Measurements from ENCODE around the gene ITSN2. TPM values are rescaled to one million over a fixed set of nuclear protein-coding genes. Genes with fewer than 3 reads are reported as not detected.

The ITSN2 gene
- total RNA-seq, 4 donors from 2014 or later: 57.9 to 79.7 (median 63.4) TPM

- Histone ChIP-seq H3K27me3 (no peaks in the 10 kb centered on the region), H3K27ac (no peak overlapping the region), H3K36me3 (peaks cover 0 to 30% of the 10 kb centered on the region in 2 donors), H3K9me3 (no peaks in the 10 kb centered on the region), H3K4me1 (no peaks in the 10 kb centered on the region), H3K4me3 (no peak overlapping the region)
- TF ChIP-seq EP300 (IDR thresholded peaks at IDR 0.05): no peak
- TF ChIP-seq POLR2AphosphoS5 (IDR thresholded peaks at IDR 0.05): no peak
- peak in 3 of 4 experiments; percentile 16 to 27 (median 17) for TF ChIP-seq CTCF (IDR thresholded peaks at IDR 0.05)
- no peak for TF ChIP-seq POLR2A (IDR thresholded peaks at IDR 0.05)
- 40 to 50% methylated on average over 1 of the region's 1 CpG for WGBS, 2 donors (ENCODE audit: low coverage in 1 of 2)
- no peak for ATAC-seq
Observed at GRCh38 chr2:24228470-24228869, 131.9 kb downstream of the ITSN2 start.

DNA sequence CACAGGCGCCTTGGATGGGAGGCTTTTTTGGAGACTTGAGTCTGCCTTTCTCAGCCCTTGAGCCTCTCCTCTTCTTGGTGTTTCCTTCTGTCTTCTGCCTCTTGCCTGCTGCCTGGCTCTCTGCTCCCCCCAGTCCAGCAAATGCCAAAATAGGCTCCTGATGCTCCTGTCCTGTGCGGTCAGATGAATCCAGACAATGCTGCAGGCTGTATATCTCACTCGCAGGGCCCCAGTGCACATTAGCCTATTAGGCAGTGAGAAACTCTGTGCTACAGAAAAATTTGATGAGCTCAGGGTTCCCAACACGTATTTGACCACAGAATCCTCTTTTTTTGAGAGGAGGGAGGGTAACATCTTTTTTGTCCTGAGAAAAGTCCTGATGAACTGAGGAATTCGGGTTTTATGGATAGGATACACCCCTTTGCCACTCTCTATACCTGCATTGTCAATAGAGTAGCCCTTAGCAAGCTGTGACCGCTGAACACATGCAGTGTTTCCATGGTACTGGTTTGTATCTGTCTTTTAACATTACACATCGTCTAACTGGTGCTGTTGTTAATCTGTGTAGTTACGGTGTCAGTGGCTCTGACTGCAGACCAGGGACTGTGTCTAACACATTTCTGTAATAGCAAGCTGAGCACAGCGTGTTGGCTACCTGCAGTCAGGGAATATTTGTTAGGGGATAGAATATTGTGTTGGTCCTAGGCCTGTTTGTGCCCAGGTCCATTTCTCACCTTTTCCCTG, 134.7 kb downstream of the ITSN2 start:
- H3K4me3 ChIP-seq: no peak overlapping the region
- H3K4me1 ChIP-seq: no peaks in the 10 kb centered on the region
- H3K27ac ChIP-seq: no peak overlapping the region
- TF ChIP-seq POLR2AphosphoS5 (IDR thresholded peaks at IDR 0.05) (no peak), CTCF (IDR thresholded peaks at IDR 0.05) (no peak), EP300 (IDR thresholded peaks at IDR 0.05) (no peak), POLR2A (IDR thresholded peaks at IDR 0.05) (no peak)
- no peak for ATAC-seq
- H3K36me3 ChIP-seq: peaks cover 0 to 36% of the 10 kb centered on the region in 2 donors
- H3K9me3 ChIP-seq: no peaks in the 10 kb centered on the region
- H3K27me3 ChIP-seq: no peaks in the 10 kb centered on the region
- WGBS, 2 donors (ENCODE audit: low coverage in 1 of 2): 87 to 100% methylated on average over 3 to 5 of the region's 9 CpGs

DNA sequence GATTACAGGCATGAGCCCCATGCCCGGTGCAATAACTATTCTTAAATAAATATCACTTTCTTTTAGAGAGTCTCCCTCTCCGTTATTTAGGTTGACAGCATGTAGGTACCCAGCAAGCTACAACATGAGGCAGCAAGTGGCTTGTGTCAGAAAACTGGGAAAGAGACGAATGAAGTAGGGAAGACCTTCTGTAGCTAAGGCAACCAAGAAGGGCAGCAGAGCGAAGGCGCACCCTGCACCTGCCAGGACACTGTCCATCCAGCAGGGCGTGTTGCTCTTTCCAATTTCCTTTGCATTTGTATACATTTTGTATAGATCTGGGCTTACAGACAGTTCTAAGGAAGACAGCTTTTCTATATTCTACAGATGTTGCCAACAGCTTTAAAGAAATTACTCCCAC, 137.4 kb downstream of the ITSN2 start:
- Histone ChIP-seq H3K36me3 (peaks cover 0 to 64% of the 10 kb centered on the region in 2 donors), H3K4me3 (no peak overlapping the region), H3K27me3 (no peaks in the 10 kb centered on the region), H3K4me1 (no peaks in the 10 kb centered on the region), H3K27ac (no peak overlapping the region), H3K9me3 (no peaks in the 10 kb centered on the region)
- no peak for ATAC-seq
- TF ChIP-seq CTCF (IDR thresholded peaks at IDR 0.05) (no peak), POLR2A (IDR thresholded peaks at IDR 0.05) (no peak), EP300 (IDR thresholded peaks at IDR 0.05) (no peak), POLR2AphosphoS5 (IDR thresholded peaks at IDR 0.05) (no peak)
- WGBS, 2 donors (ENCODE audit: low coverage in 1 of 2): 65 to 69% methylated on average over 5 to 6 of the region's 6 CpGs

GRCh38 chr2:24221343-24222050, 138.8 kb downstream of the ITSN2 start:
- no peaks in the 10 kb centered on the region for H3K27me3 ChIP-seq
- H3K9me3 ChIP-seq: no peaks in the 10 kb centered on the region
- peaks cover 0 to 77% of the 10 kb centered on the region in 2 donors for H3K36me3 ChIP-seq
- no peaks in the 10 kb centered on the region for H3K4me1 ChIP-seq
- no peak for ATAC-seq
- TF ChIP-seq EP300 (IDR thresholded peaks at IDR 0.05): no peak
- TF ChIP-seq CTCF (IDR thresholded peaks at IDR 0.05): no peak
- no peak for TF ChIP-seq POLR2AphosphoS5 (IDR thresholded peaks at IDR 0.05)
- no peak for TF ChIP-seq POLR2A (IDR thresholded peaks at IDR 0.05)
- no peak overlapping the region for H3K4me3 ChIP-seq
- H3K27ac ChIP-seq: no peak overlapping the region
- WGBS, 2 donors (ENCODE audit: low coverage in 1 of 2): 83 to 85% methylated on average over 2 to 6 of the region's 6 CpGs
